Ectodermal cell (in vitro differentiated cells): ENCODE measurements around the gene BCL2L13. TPM values are rescaled to one million over a fixed set of nuclear protein-coding genes. Genes with fewer than 3 reads are reported as not detected.
A peak's percentile ranks its signal among the peaks of the same experiment; 100 is the strongest.

Source experiments
- H3K27ac ChIP-seq: 2 replicates; pipeline ENCODE4 v1.7.0; 2013; ENCODE audit warnings: mild to moderate bottlenecking, low read depth, low read length; ENCODE audit not compliant: insufficient read depth, poor library complexity, severe bottlenecking
- H3K27me3 ChIP-seq: 2 replicates; pipeline ENCODE4 v1.7.0; 2013; ENCODE audit warnings: mild to moderate bottlenecking, low read length; ENCODE audit not compliant: insufficient read depth, control insufficient read depth, poor library complexity, severe bottlenecking
- H3K36me3 ChIP-seq: one replicate; pipeline ENCODE4 v1.7.0; 2013; ENCODE audit warnings: low read length; ENCODE audit not compliant: control insufficient read depth, insufficient read depth
- H3K4me1 ChIP-seq: one replicate; pipeline ENCODE4 v1.7.0; 2013; ENCODE audit warnings: low read length; ENCODE audit not compliant: control insufficient read depth, insufficient read depth
- H3K4me3 ChIP-seq: 2 replicates; pipeline ENCODE4 v1.7.0; 2013; ENCODE audit warnings: low read depth, low read length, control low read depth; ENCODE audit not compliant: insufficient read depth
- H3K9me3 ChIP-seq: 2 replicates; pipeline ENCODE4 v1.7.0; 2013; ENCODE audit warnings: mild to moderate bottlenecking, low read length, moderate library complexity; ENCODE audit not compliant: control insufficient read depth
- WGBS, 2 experiments: methylation state at CpG; one replicate each; pipeline ENCODE4 v1.1.7; 2013; ENCODE audit warnings: missing lambda C conversion rate in 2 of 2; 5-methylcytosine and 5-hydroxymethylcytosine counted together
- polyA plus RNA-seq, 4 experiments: library from polyadenylated mRNA; stranded (reverse); fragments of 50-300 nt; gene quantifications; one replicate each; pipeline ENCODE4 v1.2.3, GENCODE V29; 2013

Gene BCL2L13, protein sequence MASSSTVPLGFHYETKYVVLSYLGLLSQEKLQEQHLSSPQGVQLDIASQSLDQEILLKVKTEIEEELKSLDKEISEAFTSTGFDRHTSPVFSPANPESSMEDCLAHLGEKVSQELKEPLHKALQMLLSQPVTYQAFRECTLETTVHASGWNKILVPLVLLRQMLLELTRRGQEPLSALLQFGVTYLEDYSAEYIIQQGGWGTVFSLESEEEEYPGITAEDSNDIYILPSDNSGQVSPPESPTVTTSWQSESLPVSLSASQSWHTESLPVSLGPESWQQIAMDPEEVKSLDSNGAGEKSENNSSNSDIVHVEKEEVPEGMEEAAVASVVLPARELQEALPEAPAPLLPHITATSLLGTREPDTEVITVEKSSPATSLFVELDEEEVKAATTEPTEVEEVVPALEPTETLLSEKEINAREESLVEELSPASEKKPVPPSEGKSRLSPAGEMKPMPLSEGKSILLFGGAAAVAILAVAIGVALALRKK
- polyA plus RNA-seq (2013, experiment 1 of 4), result 36.5 TPM
- polyA plus RNA-seq (2013, experiment 2 of 4), result 42.3 TPM
- 28.7 TPM for polyA plus RNA-seq (2013, experiment 3 of 4)
- 31.7 TPM for polyA plus RNA-seq (2013, experiment 4 of 4)

DNA sequence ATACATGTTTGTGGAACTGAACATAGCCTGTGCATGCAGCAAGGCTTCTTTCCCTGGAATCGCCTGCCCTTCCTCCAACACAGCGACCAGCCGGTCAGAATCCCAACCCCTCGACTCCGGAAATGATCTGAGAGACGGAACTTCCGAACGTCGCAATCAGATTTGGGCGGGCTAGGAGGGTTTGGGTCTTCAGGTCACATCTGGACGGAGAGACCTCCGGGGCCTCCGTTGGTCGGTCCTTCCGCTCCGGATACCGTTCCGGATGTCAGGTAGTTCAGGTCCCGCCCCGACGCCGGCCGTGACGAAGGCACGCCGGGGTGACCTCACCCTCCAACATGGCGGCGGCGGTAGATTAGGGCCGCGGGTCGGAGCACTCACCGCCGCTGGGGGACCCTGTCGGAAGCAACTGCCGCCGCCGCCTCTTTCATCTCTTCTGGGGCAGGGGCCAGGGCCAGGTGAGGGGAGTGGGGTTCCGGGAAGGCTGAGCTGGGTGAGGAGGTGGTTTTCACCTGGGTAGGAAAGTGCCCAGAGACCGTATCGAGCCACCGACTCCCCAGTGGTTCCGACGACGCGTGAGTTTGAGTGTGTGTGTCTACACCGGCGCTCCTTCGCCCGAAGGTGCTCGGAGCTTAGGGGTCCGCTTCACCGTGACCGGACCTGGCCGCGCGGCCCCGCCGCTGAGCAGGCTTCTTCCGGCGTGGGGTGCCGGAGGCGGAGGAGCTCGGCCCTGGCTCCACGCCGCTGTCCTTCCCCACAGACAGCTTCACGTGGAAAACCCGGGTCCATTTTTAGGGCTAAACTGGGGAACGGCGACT, at the start of gene BCL2L13:
Gene BCL2L13, plus strand, starts transcription at position 326 of the 815 bp plus-strand sequence. CDS start 16,955 bp downstream, outside the sequence.
- peak within 1 kb of the TSS; percentile 82 for H3K4me3 ChIP-seq
- H3K4me1 ChIP-seq, result peaks cover 7% of the 10 kb centered on the region
- H3K27ac ChIP-seq, result peak within 1 kb of the TSS; percentile 97
- WGBS, 2 experiments, result 0 to 1% methylated on average over 70 of the region's 70 CpGs
- no peaks in the 10 kb centered on the region for H3K27me3 ChIP-seq
- H3K9me3 ChIP-seq, result no peaks in the 10 kb centered on the region
- no peaks in the 10 kb centered on the region for H3K36me3 ChIP-seq

DNA sequence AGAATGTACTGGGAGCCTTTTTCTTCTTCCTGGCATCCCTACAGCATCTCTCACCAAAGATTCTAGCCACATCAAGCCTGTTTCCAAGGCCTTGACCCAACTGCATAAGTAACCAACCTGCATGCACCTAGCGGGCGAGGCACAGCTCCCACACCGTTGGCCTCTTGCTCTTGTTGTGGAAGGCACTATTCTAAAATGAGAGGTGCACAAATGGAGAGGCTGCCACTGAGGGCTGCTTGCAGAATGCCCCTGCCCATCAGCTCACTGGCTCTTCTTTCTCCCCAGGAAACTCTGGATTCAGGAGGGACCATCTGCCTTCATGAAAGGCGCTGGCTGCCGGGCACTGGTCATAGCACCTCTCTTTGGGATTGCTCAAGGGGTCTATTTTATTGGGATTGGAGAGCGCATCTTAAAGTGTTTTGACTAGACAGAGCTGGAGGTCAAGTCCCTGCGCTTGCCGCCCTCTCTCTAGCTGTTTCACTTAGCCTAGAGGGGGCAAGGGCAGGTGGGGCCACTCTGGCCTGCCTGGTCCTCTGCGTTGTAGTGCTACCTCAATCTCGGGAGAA, 48.7 kb upstream of the BCL2L13 start:
- H3K27me3 ChIP-seq, result no peaks in the 10 kb centered on the region
- H3K36me3 ChIP-seq, result peaks cover 33% of the 10 kb centered on the region
- 97 to 99% methylated on average over 10 of the region's 10 CpGs for WGBS, 2 experiments
- H3K4me3 ChIP-seq, result no peak overlapping the region
- H3K9me3 ChIP-seq, result no peaks in the 10 kb centered on the region
- H3K27ac ChIP-seq, result peak overlapping the region; percentile 36
- H3K4me1 ChIP-seq, result no peaks in the 10 kb centered on the region

DNA sequence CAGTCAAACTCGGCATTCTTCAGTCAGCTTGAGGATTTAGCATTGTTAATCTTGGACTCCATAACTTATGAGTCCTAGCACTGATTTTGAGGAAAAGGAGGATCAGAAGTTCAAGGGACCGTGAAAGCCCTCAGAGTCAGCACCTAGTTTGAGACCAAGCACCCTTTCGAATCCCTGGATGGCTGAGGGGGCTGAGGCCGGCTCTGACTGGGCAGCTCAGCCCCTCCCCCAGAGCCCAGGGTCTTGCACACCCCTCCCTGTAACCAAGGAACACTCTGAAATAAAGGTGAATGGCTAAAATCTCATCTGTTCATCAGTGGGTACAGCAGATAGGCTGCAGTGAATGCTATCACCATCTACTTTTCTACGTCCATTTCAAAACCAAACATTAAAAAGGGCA, 48.0 kb upstream of the BCL2L13 start:
- WGBS, 2 experiments, result 94 to 95% methylated on average over 5 of the region's 5 CpGs
- no peaks in the 10 kb centered on the region for H3K27me3 ChIP-seq
- no peak overlapping the region for H3K27ac ChIP-seq
- no peaks in the 10 kb centered on the region for H3K9me3 ChIP-seq
- H3K36me3 ChIP-seq, result peaks cover 39% of the 10 kb centered on the region
- H3K4me3 ChIP-seq, result no peak overlapping the region
- H3K4me1 ChIP-seq, result no peaks in the 10 kb centered on the region

DNA sequence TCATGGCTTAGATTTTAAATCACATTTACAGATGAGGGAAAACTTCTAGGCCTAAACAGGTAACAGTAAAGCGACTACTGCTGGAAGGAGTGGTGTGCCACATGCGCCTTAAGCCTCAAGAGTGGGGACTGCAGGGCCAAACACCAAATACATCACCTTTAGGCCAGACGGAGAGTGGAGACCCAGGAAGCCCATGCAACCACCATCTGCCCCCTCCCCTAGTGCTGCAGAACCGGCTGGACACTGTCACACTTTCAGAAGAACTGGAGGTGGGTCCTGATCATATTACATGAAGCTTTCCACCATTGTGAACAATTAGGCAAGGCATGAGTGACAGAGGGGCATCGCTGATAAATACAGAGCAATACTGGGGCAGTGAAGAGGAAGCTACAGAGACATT, 46.4 kb upstream of the BCL2L13 start:
- WGBS, 2 experiments, result 96% methylated on average over 5 of the region's 5 CpGs
- Histone ChIP-seq H3K9me3 (no peaks in the 10 kb centered on the region), H3K4me1 (no peaks in the 10 kb centered on the region), H3K27me3 (no peaks in the 10 kb centered on the region), H3K27ac (no peak overlapping the region), H3K4me3 (no peak overlapping the region), H3K36me3 (peaks cover 46% of the 10 kb centered on the region)

DNA sequence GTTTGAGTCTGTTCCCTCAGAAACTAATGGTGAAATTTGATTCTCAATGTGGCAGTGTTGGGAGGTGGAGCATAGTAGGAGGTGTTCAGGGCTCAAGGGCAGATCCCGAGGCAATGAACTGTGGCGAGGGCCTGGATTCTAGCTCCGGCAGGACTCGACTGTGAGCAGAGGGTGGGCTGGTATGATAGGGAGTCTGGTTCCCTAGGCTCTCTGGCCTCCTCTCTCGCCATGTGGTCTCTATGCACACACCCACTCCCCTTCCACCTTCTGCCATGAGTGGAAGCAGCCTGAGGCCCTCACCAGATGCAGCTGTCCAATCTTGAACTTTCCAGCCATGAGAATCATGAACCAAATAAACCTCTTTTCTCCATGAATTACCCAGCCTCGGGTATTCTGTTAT, 42.3 kb upstream of the BCL2L13 start:
- H3K27me3 ChIP-seq, result no peaks in the 10 kb centered on the region
- H3K36me3 ChIP-seq, result peaks cover 72% of the 10 kb centered on the region
- H3K4me1 ChIP-seq, result no peaks in the 10 kb centered on the region
- H3K9me3 ChIP-seq, result no peaks in the 10 kb centered on the region
- no peak overlapping the region for H3K4me3 ChIP-seq
- no peak overlapping the region for H3K27ac ChIP-seq
- WGBS, 2 experiments, result 96 to 97% methylated on average over 6 of the region's 6 CpGs

DNA sequence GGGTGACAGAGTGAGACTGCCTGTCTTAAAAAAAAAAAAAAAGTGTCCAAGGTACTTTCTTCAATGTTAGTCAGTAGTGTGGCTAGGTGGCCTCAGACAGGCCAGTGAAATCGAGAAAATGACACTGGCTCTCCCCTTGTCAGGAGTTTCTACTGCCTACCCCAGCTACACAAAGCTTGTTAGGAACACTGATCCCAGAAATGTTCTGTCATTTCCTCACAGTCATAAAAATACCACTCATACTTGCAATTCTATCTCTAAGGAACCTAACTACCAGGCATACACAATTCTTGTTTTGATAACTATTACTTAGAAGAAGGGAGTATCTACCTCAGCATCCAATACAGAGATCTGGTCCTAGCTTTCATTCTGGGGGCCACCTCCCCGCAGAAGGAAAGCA, 41.3 kb upstream of the BCL2L13 start:
- H3K4me1 ChIP-seq, result no peaks in the 10 kb centered on the region
- no peaks in the 10 kb centered on the region for H3K9me3 ChIP-seq
- peaks cover 66% of the 10 kb centered on the region for H3K36me3 ChIP-seq
- 89 to 95% methylated on average over 2 of the region's 2 CpGs for WGBS, 2 experiments
- H3K27ac ChIP-seq, result no peak overlapping the region
- H3K27me3 ChIP-seq, result no peaks in the 10 kb centered on the region
- no peak overlapping the region for H3K4me3 ChIP-seq

DNA sequence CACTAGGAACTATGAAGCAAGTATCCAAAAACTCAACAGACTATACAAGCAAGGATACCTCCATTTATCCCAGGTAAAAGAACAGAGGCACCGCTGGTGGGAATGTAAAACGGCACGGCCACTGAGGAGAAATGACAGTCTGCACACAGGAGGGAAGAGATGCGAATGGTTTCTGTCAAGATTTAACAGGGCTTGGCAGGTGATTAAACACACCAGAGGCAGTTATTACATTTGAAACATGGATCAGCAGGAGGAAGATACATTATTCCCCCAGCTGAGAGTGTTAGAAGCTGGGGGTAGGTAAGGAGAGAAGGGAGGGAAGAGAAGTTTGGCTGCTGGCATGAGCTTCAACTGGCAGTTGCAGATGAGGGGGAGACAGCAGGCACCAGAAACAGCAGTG, 40.2 kb upstream of the BCL2L13 start:
- Histone ChIP-seq H3K4me3 (no peak overlapping the region), H3K4me1 (no peaks in the 10 kb centered on the region), H3K9me3 (no peaks in the 10 kb centered on the region), H3K27ac (no peak overlapping the region), H3K36me3 (peaks cover 56% of the 10 kb centered on the region), H3K27me3 (no peaks in the 10 kb centered on the region)
- 90 to 97% methylated on average over 4 of the region's 4 CpGs for WGBS, 2 experiments

DNA sequence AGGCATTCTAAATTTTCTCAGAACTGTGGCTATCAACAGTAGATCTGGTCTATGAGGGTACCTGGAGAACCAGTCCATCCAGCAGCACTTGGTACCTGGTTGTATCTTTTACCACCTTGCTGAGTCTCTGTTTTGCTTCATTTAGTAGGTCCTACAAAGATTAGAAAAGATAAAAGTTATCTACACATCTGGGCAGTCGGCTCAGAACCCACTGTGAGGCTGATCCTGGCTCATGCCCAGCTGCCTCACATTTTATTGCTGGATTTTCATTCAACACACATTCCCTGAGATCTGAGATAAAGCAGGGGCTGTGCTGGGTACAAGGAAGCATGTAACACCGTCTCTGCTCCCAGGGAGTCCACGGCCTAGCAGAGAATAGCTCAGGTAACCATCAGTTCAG, 37.5 kb upstream of the BCL2L13 start:
- Histone ChIP-seq H3K9me3 (no peaks in the 10 kb centered on the region), H3K36me3 (peaks cover 37% of the 10 kb centered on the region), H3K27me3 (no peaks in the 10 kb centered on the region), H3K27ac (no peak overlapping the region), H3K4me1 (no peaks in the 10 kb centered on the region), H3K4me3 (no peak overlapping the region)
- 94 to 98% methylated on average over 3 of the region's 3 CpGs for WGBS, 2 experiments

DNA sequence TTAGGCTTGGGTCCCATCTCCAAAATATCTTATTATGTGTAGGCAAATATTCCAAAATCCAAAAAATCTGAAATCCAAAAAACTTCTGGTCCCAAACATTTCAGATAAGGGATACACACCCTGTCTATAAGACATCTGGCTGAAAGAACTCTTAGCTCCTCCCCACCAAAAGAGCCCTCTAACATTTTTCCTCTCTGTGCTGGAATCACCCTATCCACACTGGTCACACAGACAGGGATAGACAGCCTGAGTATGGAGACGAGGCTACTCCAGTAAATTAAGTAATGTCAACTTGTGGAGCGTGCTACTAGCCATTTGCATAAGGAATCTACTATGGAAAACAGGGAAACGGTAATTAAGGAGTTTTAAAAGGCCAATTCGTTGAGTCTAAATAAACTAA, 34.9 kb upstream of the BCL2L13 start:
- Histone ChIP-seq H3K4me1 (no peaks in the 10 kb centered on the region), H3K36me3 (peaks cover 15% of the 10 kb centered on the region)
- WGBS, 2 experiments, result 94 to 95% methylated on average over 4 of the region's 4 CpGs

DNA sequence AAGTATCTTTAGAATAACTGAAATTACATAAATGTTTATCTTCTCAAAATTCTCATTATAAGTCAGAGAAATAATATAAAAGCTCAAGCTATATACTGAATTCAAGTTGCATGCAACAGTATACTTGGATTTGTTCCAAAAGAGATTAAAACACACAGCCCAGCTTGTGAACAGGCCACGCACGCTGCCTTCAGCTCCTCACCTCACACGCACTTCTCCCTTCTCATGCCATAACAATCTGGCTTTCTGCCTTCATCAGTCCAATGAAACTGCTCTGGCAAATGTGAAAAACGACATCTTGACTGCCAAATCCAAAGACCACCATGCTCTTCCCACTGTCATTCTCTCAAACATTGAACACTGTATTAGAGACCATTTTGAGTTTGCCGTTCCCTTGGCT, 32.1 kb upstream of the BCL2L13 start:
- no peaks in the 10 kb centered on the region for H3K9me3 ChIP-seq
- H3K4me1 ChIP-seq, result no peaks in the 10 kb centered on the region
- peaks cover 8% of the 10 kb centered on the region for H3K36me3 ChIP-seq
- WGBS, 2 experiments, result 93 to 94% methylated on average over 5 of the region's 5 CpGs
- H3K27me3 ChIP-seq, result no peaks in the 10 kb centered on the region
- no peak overlapping the region for H3K4me3 ChIP-seq
- no peak overlapping the region for H3K27ac ChIP-seq

More for the DNA sequence above, 34.9 kb upstream of the BCL2L13 start:
- Histone ChIP-seq H3K27ac (no peak overlapping the region), H3K4me3 (no peak overlapping the region), H3K9me3 (no peaks in the 10 kb centered on the region), H3K27me3 (no peaks in the 10 kb centered on the region)
